HCT116 (cell line): Measurements from ENCODE around the gene TTLL5.

Experiments
- CTCF ChIP-seq, 3 experiments: fragments of 200-600 bp in 1 of 3; sonication (generic) in 1 of 3; IDR thresholded peaks in 2 of 3; conservative IDR thresholded peaks in 1 of 3; 2 replicates each; pipeline ENCODE4 v1.5.1; 2012 to 2017; ENCODE audit warnings: low read depth in 2 of 3, low read length in 2 of 3, antibody characterized with exemption in 1 of 3, borderline replicate concordance in 1 of 3, control low read depth in 1 of 3, mild to moderate bottlenecking in 1 of 3, mixed read lengths in 1 of 3, mixed run types in 1 of 3, moderate library complexity in 1 of 3; ENCODE audit not compliant: insufficient read depth in 1 of 3
- EZH2 ChIP-seq: fragments of 200-600 bp; sonication (generic); IDR thresholded peaks from 2 replicates; pipeline ENCODE4 v1.6.1; 2017; ENCODE audit warnings: antibody characterized with exemption, mixed run types
- EZH2phosphoT487 ChIP-seq: fragments of 200-600 bp; IDR thresholded peaks from 2 replicates; pipeline ENCODE4 v1.6.1; 2018; ENCODE audit warnings: antibody characterized with exemption, borderline replicate concordance
- JUND ChIP-seq: IDR thresholded peaks from 2 replicates; pipeline ENCODE4 v1.6.1; 2012
- POLR2A ChIP-seq: IDR thresholded peaks from 2 replicates; pipeline ENCODE4 v1.7.0; 2011; ENCODE audit warnings: borderline replicate concordance; ENCODE audit not compliant: insufficient read depth, insufficient read length; ENCODE audit errors: extremely low read depth
- POLR2AphosphoS5 ChIP-seq: IDR thresholded peaks from 2 replicates; pipeline ENCODE4 v1.6.1; 2011; ENCODE audit warnings: mild to moderate bottlenecking, low read depth, low read length, moderate library complexity
- REST ChIP-seq: IDR thresholded peaks from 2 replicates; pipeline ENCODE4 v1.6.1; 2012; ENCODE audit warnings: low read depth
- SRF ChIP-seq: IDR thresholded peaks from 2 replicates; pipeline ENCODE4 v1.6.1; 2012; ENCODE audit warnings: low read depth
- ZBTB33 ChIP-seq: IDR thresholded peaks from 2 replicates; pipeline ENCODE4 v1.6.1; 2011; ENCODE audit warnings: mild to moderate bottlenecking, low read length, moderate library complexity; ENCODE audit not compliant: insufficient replicate concordance; ENCODE audit errors: extremely low read depth
- ZNF274 ChIP-seq: fragments of 200-500 bp; sonication (Bioruptor generic); IDR thresholded peaks from 2 replicates; pipeline ENCODE4 v1.6.1; 2014; ENCODE audit warnings: mild to moderate bottlenecking, low read depth, low read length, inconsistent platforms

- TF ChIP-seq CTCF (IDR thresholded peaks at IDR 0.05 in 2 of 3, conservative IDR thresholded peaks at IDR 0.05 in 1 of 3; ENCODE audit: borderline replicate concordance in 1 of 3, insufficient read depth in 1 of 3, low read depth in 2 of 3, low read length in 2 of 3) (no peak), EZH2 (no peak), REST (no peak), POLR2A (no peak), ZBTB33 (no peak), EZH2phosphoT487 (no peak), POLR2AphosphoS5 (no peak), SRF (no peak), ZNF274 (no peak), JUND (no peak)
Measured at GRCh38 chr14:75627406-75627805, 33.6 kb upstream of the TTLL5 start.
